GM13976 (cell line): ENCODE measurements around the gene KCNQ5.
A peak's percentile ranks its signal among the peaks of the same experiment; 100 is the strongest.

Experiments
- DNase-seq: peaks from one replicate; pipeline ENCODE4 v3.0.0; 2012; ENCODE audit warnings: low spot score
- CTCF ChIP-seq: IDR thresholded peaks from 2 replicates; pipeline ENCODE4 v1.5.1; 2012; ENCODE audit warnings: borderline replicate concordance, mild to moderate bottlenecking; ENCODE audit not compliant: insufficient read depth; ENCODE audit errors: extremely low read depth, missing control alignments, control extremely low read depth
- in situ Hi-C: fragments of 300-500 bp; cut with MboI; formaldehyde crosslinking; loops from one replicate; pipeline ENCODE4 v1.12.0; 2022; ENCODE audit warnings: low sequenced_read_pairs, mixed read lengths, inconsistent platforms; ENCODE audit not compliant: unreplicated experiment

KCNQ5 gene

GRCh38 chr6:72822023-72822422 is 200.2 kb downstream of the KCNQ5 start:
- in situ Hi-C loops, result no loop called here
- DNase-seq, result no peak
- no peak for TF ChIP-seq CTCF

- no peak for TF ChIP-seq CTCF
- DNase-seq, result no peak
- in situ Hi-C loops, result no loop called here
Observed at GRCh38 chr6:72822691-72823090, 200.8 kb downstream of the KCNQ5 start.

GRCh38 chr6:72824833-72825232 is 203.0 kb downstream of the KCNQ5 start:
- no peak for TF ChIP-seq CTCF
- in situ Hi-C loops, result no loop called here
- peak; percentile 13 for DNase-seq

- no peak for DNase-seq
- TF ChIP-seq CTCF, result no peak
- in situ Hi-C loops, result no loop called here
Observed at GRCh38 chr6:72825315-72825911, 203.5 kb downstream of the KCNQ5 start.

- in situ Hi-C loops, result no loop called here
- DNase-seq, result no peak
- no peak for TF ChIP-seq CTCF
Observed at GRCh38 chr6:72826037-72826436, 204.2 kb downstream of the KCNQ5 start.

GRCh38 chr6:72826744-72827438 is 205.0 kb downstream of the KCNQ5 start:
- TF ChIP-seq CTCF, result no peak
- in situ Hi-C loops, result no loop called here
- DNase-seq, result no peak
